Measurements from ENCODE around the gene ADISSP.

DNA sequence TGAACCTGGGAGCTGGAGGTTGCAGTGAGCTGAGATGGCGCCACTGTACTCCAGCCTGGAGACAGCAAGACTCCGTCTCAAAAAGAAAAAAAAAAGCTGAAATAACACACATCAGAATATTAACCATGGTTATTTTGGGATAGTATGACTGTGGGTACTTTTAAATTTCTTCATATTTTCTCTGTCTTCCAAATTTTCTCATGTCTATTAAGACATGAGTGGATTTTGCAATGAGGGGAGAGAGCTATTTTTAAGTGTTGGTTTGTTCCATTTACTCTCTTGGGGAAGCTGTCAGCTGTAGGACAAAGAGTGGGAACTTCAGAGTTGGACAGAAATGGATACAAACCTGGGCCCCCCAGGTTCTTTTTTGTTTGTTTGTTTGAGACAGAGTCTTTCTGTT is 10.3 kb downstream of the ADISSP start:
- TF ChIP-seq GATA3 (IDR thresholded peaks at IDR 0.05; ENCODE audit: low read depth, low read length) (no peak), GATA2 (IDR thresholded peaks at IDR 0.05; ENCODE audit: low read depth, low read length) (no peak)

All from SH-SY5Y (cell line).